K562 (cell line): ENCODE data around the gene CEACAM5. TPM values are rescaled to one million over a fixed set of nuclear protein-coding genes. Genes with fewer than 3 reads are reported as not detected.

ENCODE experiments used
- ATAC-seq: fragments of 200-7000 bp; cut with Tn5 transposase; 3 replicates; pipeline ENCODE4 v1.9.1; 2020; ENCODE audit warnings: moderate library complexity
- BruUV-seq: library from RNA; stranded (reverse); fragments of 400-500 nt; replicated peaks from 2 replicates; lab custom pipeline; 2021; lab: Mats Ljungman, UMichigan
- CTCF ChIA-PET: fragments of 300-600 bp; formaldehyde crosslinking; extraction: SDS; loops from one replicate; lab custom pipeline; 2021; ENCODE audit warnings: low intra/inter-chr PET ratio; lab: Yijun Ruan, JAX
- POLR2A ChIA-PET: fragments of 300-600, 350-650 bp; sonication (Branson Sonifier 250); formaldehyde crosslinking; extraction: SDS; loops from one replicate; lab custom pipeline; 2021; ENCODE audit warnings: antibody characterized with exemption, inconsistent platforms; lab: Yijun Ruan, JAX
- DNase-seq, 4 experiments: peaks; one replicate each; pipeline versions ENCODE4 v3.0.0 to v3.0.0-alpha.2; 2011 to 2018; ENCODE audit warnings: low spot score in 3 of 4, mixed read lengths in 3 of 4; ENCODE audit errors: extremely low read depth in 1 of 4
- FAIRE-seq: peaks from 2 replicates; lab custom pipeline; 2011; peaks lifted over from hg19 to GRCh38; lab: Jason Lieb, UNC
- H2AFZ ChIP-seq: 2 replicates; pipeline ENCODE4 v1.6.0; 2011; ENCODE audit warnings: low read depth, low read length, control low read depth, inconsistent platforms
- H3K27ac ChIP-seq: fragments of 200-600 bp; 3 replicates; pipeline ENCODE4 v1.8.0; 2011; ENCODE audit warnings: low read depth, mild to moderate bottlenecking, control low read depth, inconsistent platforms, low read length, moderate library complexity, mixed read lengths; ENCODE audit errors: extremely low read depth
- H3K27me3 ChIP-seq, 2 experiments: fragments of 300-600 bp in 1 of 2; 2 replicates in 1 of 2; 3 replicates in 1 of 2; pipeline versions ENCODE4 v1.6.0 to v1.8.0; 2011; ENCODE audit warnings: inconsistent platforms in 2 of 2, low read length in 2 of 2, mild to moderate bottlenecking in 1 of 2, mixed read lengths in 1 of 2, moderate library complexity in 1 of 2; ENCODE audit not compliant: control insufficient read depth in 2 of 2, insufficient read depth in 2 of 2
- H3K36me3 ChIP-seq: fragments of 300-600 bp; 3 replicates; pipeline ENCODE4 v1.8.0; 2011; ENCODE audit warnings: mild to moderate bottlenecking, low read length, inconsistent platforms; ENCODE audit not compliant: control insufficient read depth, insufficient read depth
- H3K4me1 ChIP-seq, 2 experiments: fragments of 200-600 bp in 1 of 2; replicated peaks in 1 of 2; 2 replicates in 1 of 2; 3 replicates in 1 of 2; pipeline versions ENCODE4 v1.5.1 to v1.8.0; 2011; ENCODE audit warnings: inconsistent platforms in 2 of 2, low read length in 2 of 2, mild to moderate bottlenecking in 1 of 2, mixed read lengths in 1 of 2, moderate library complexity in 1 of 2; ENCODE audit not compliant: control insufficient read depth in 2 of 2, insufficient read depth in 2 of 2
- H3K4me2 ChIP-seq: 2 replicates; pipeline ENCODE4 v1.6.1; 2011; ENCODE audit warnings: low read length, control low read depth, inconsistent platforms, mixed read lengths; ENCODE audit not compliant: insufficient read depth
- H3K4me3 ChIP-seq: fragments of 200-600 bp; sonication (generic), shearing (Covaris generic); 2 replicates; pipeline ENCODE4 v1.5.1; 2016; ENCODE audit warnings: control low read depth, inconsistent platforms
- H3K79me2 ChIP-seq: fragments of 200-600 bp; 3 replicates; pipeline ENCODE4 v1.8.0; 2011; ENCODE audit warnings: low read length, inconsistent platforms; ENCODE audit not compliant: control insufficient read depth, insufficient read depth
- H3K9ac ChIP-seq, 2 experiments: 2 replicates each; pipeline versions ENCODE4 v1.6.0 to v1.6.1; 2011; ENCODE audit warnings: low read depth in 2 of 2, low read length in 2 of 2, control low read depth in 1 of 2, inconsistent platforms in 1 of 2, mild to moderate bottlenecking in 1 of 2, mixed read lengths in 1 of 2; ENCODE audit not compliant: insufficient read depth in 1 of 2
- H3K9me1 ChIP-seq: one replicate; pipeline ENCODE4 v1.6.0; 2011; ENCODE audit warnings: inconsistent platforms, mild to moderate bottlenecking, low read length, moderate library complexity; ENCODE audit not compliant: control insufficient read depth, insufficient read depth
- H3K9me3 ChIP-seq: replicated peaks from 2 replicates; pipeline ENCODE4 v1.5.1; 2011; ENCODE audit warnings: low read depth, low read length, inconsistent platforms; ENCODE audit not compliant: control insufficient read depth, insufficient read depth
- H4K20me1 ChIP-seq: replicated peaks from 2 replicates; pipeline ENCODE4 v1.6.1; 2011; ENCODE audit warnings: low read length, inconsistent platforms, mixed read lengths; ENCODE audit not compliant: control insufficient read depth, insufficient read depth
- HNRNPLL ChIP-seq: fragments of 200-400 bp; formaldehyde crosslinking; IDR thresholded peaks from 2 replicates; pipeline ENCODE4 v1.6.1; 2017; ENCODE audit warnings: low read length, low read depth, mild to moderate bottlenecking; ENCODE audit not compliant: poor library complexity, severe bottlenecking
- WGBS: fragments of 100-300 bp; shearing (Covaris generic); methylation state at CpG from one replicate; pipeline ENCODE4 v1.1.6; 2016; ENCODE audit warnings: low coverage, mixed read lengths; ENCODE audit not compliant: insufficient coverage; ENCODE audit errors: missing lambda C conversion rate; 5-methylcytosine and 5-hydroxymethylcytosine counted together
- in situ Hi-C: fragments of 300-500 bp; cut with MboI; formaldehyde crosslinking; loops from 4 replicates; pipeline ENCODE4 v1.15.0; 2018; ENCODE audit warnings: inconsistent platforms, mixed read lengths
- intact Hi-C: fragments of 100-400 bp; cut with micrococcal nuclease; formaldehyde crosslinking; loops from 2 replicates; pipeline ENCODE4 v1.14.2; 2022
- polyA plus RNA-seq, 8 experiments: library from polyadenylated mRNA; depleted of rRNA in 4 of 8; stranded (reverse) in 5 of 8; unstranded in 3 of 8; fragments of >200 nt; fragmentation: Nextera tagmentation in 2 of 8; fragmentation: Illumina TruSeq in 1 of 8; extraction: Ambion mirVana in 2 of 8; extraction: Trizol in 1 of 8; gene quantifications; 2 replicates each; pipeline versions ENCODE4 v1.2.1 to v1.2.3, GENCODE V29; 2011 to 2014; ENCODE audit warnings: inconsistent platforms in 1 of 8, missing spikeins in 1 of 8
- total RNA-seq, 7 experiments: library from RNA; depleted of rRNA in 6 of 7; stranded (reverse); fragments of >200 nt in 6 of 7; fragmentation: Illumina TruSeq in 2 of 7; extraction: Trizol in 2 of 7; gene quantifications; 2 replicates each; pipeline versions ENCODE4 v1.2.1 to v1.2.3, GENCODE V29; 2011 to 2021; ENCODE audit warnings: low replicate concordance in 1 of 7
- TF ChIP-seq, protein P1 (sequence below): fragments of 450-650 bp; formaldehyde crosslinking; IDR thresholded peaks from 2 replicates; pipeline ENCODE4 v1.4.0; 2020; ENCODE audit warnings: mild to moderate bottlenecking, mixed read lengths

The CEACAM5 gene
- total and polyA plus RNA-seq, 9 of the 15 experiments (the other 6 are each of a cell fraction or from before 2014, with no cell fraction given) = 0.33 TPM; not detected in 8

DNA sequence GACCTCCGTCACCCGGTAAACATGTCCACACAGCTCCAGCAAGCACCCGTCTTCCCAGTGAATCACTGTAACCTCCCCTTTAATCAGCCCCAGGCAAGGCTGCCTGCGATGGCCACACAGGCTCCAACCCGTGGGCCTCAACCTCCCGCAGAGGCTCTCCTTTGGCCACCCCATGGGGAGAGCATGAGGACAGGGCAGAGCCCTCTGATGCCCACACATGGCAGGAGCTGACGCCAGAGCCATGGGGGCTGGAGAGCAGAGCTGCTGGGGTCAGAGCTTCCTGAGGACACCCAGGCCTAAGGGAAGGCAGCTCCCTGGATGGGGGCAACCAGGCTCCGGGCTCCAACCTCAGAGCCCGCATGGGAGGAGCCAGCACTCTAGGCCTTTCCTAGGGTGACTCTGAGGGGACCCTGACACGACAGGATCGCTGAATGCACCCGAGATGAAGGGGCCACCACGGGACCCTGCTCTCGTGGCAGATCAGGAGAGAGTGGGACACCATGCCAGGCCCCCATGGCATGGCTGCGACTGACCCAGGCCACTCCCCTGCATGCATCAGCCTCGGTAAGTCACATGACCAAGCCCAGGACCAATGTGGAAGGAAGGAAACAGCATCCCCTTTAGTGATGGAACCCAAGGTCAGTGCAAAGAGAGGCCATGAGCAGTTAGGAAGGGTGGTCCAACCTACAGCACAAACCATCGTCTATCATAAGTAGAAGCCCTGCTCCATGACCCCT, 9.0 kb upstream of the CEACAM5 start:
- H3K4me3 ChIP-seq = no peak overlapping the region
- no peaks in the 10 kb centered on the region for H3K9me3 ChIP-seq
- H3K9me1 ChIP-seq = no peaks in the 10 kb centered on the region
- TF ChIP-seq HNRNPLL = no peak
- TF ChIP-seq, protein P1, sequence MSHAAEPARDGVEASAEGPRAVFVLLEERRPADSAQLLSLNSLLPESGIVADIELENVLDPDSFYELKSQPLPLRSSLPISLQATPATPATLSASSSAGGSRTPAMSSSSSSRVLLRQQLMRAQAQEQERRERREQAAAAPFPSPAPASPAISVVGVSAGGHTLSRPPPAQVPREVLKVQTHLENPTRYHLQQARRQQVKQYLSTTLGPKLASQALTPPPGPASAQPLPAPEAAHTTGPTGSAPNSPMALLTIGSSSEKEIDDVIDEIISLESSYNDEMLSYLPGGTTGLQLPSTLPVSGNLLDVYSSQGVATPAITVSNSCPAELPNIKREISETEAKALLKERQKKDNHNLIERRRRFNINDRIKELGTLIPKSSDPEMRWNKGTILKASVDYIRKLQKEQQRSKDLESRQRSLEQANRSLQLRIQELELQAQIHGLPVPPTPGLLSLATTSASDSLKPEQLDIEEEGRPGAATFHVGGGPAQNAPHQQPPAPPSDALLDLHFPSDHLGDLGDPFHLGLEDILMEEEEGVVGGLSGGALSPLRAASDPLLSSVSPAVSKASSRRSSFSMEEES (CRISPR knock-in tag) = peak; percentile 58; the same call in 1 of the 2 replicates
- H3K79me2 ChIP-seq = no peaks in the 10 kb centered on the region
- no peak overlapping the region for H3K9ac ChIP-seq
- no TSS peak for BruUV-seq
- no peak for DNase-seq
- H2AFZ ChIP-seq = no peak overlapping the region
- ChIA-PET POLR2A (interaction anchor here (0.6 kb wide), 1 partner anchor 1931 kb away, joined by 3 read pairs; no protein-coding TSS in a partner anchor), CTCF (interaction anchor here (0.6 kb wide), 1 partner anchor 495 kb away, joined by 3 read pairs; no protein-coding TSS in a partner anchor)
- intact Hi-C loops (no loop called here), in situ Hi-C loops (no loop called here)
- WGBS = under 1% methylated on average over 15 of the region's 17 CpGs
- no peak overlapping the region for H3K4me2 ChIP-seq
- peaks cover 6% of the 10 kb centered on the region; the same call in 1 of the 2 replicates for H4K20me1 ChIP-seq
- peaks cover 0 to 4% of the 10 kb centered on the region in 2 experiments; a peak in 1 of 5 replicates for H3K4me1 ChIP-seq
- no peaks in the 10 kb centered on the region; a peak in 1 of 5 replicates for H3K27me3 ChIP-seq
- H3K36me3 ChIP-seq = no peaks in the 10 kb centered on the region
- no peak for FAIRE-seq
- H3K27ac ChIP-seq = no peak overlapping the region
- no peak for ATAC-seq
